H9 (cell line): ENCODE data around the gene MRPL48. TPM values are rescaled to one million over a fixed set of nuclear protein-coding genes. Genes with fewer than 3 reads are reported as not detected.

ENCODE experiments used
- DNase-seq: peaks from one replicate; pipeline ENCODE4 v3.0.0-alpha.2; 2017
- H2AFZ ChIP-seq: one replicate; pipeline ENCODE4 v1.6.1; 2013; ENCODE audit warnings: mild to moderate bottlenecking, low read length, control low read depth, moderate library complexity
- H2AK5ac ChIP-seq: 2 replicates; pipeline ENCODE4 v1.6.1; 2013; ENCODE audit warnings: low read length, control low read depth, mixed read lengths; ENCODE audit not compliant: insufficient read length
- H2BK120ac ChIP-seq: one replicate; pipeline ENCODE4 v1.6.1; 2013; ENCODE audit warnings: low read depth, mild to moderate bottlenecking, low read length, control low read depth, inconsistent platforms; ENCODE audit not compliant: poor library complexity, severe bottlenecking
- H2BK12ac ChIP-seq: 2 replicates; pipeline ENCODE4 v1.6.1; 2013; ENCODE audit warnings: low read length, control low read depth, mixed read lengths, low read depth; ENCODE audit not compliant: insufficient read length
- H2BK15ac ChIP-seq: 2 replicates; pipeline ENCODE4 v1.6.1; 2013; ENCODE audit warnings: low read depth, low read length, control low read depth
- H2BK20ac ChIP-seq: one replicate; pipeline ENCODE4 v1.6.1; 2013; ENCODE audit warnings: low read depth, mild to moderate bottlenecking, low read length, control low read depth, inconsistent platforms; ENCODE audit not compliant: poor library complexity, severe bottlenecking
- H2BK5ac ChIP-seq: 2 replicates; pipeline ENCODE4 v1.6.1; 2013; ENCODE audit warnings: low read length, control low read depth, mixed read lengths; ENCODE audit not compliant: insufficient read length
- H3K14ac ChIP-seq: 2 replicates; pipeline ENCODE4 v1.6.1; 2013; ENCODE audit warnings: low read length, control low read depth; ENCODE audit not compliant: insufficient read depth
- H3K18ac ChIP-seq: 2 replicates; pipeline ENCODE4 v1.6.1; 2013; ENCODE audit warnings: low read depth, mild to moderate bottlenecking, mixed read lengths, low read length, control low read depth; ENCODE audit not compliant: insufficient read length
- H3K23ac ChIP-seq: 2 replicates; pipeline ENCODE4 v1.6.1; 2013; ENCODE audit warnings: low read length, control low read depth, mixed read lengths, low read depth; ENCODE audit not compliant: insufficient read length
- H3K23me2 ChIP-seq: 2 replicates; pipeline ENCODE4 v1.6.1; 2013; ENCODE audit warnings: low read depth, mild to moderate bottlenecking, mixed read lengths, low read length, control low read depth; ENCODE audit not compliant: insufficient read length, poor library complexity, severe bottlenecking
- H3K27ac ChIP-seq: 2 replicates; pipeline ENCODE4 v1.5.1; 2013; ENCODE audit warnings: low read length, control low read depth, mixed read lengths, low read depth; ENCODE audit not compliant: insufficient read length
- H3K27me3 ChIP-seq: 2 replicates; pipeline ENCODE4 v1.6.1; 2013; ENCODE audit warnings: low read length, control low read depth, inconsistent platforms; ENCODE audit not compliant: insufficient read depth
- H3K4ac ChIP-seq: 2 replicates; pipeline ENCODE4 v1.6.1; 2013; ENCODE audit warnings: low read depth, mild to moderate bottlenecking, control low read depth, inconsistent platforms, low read length, moderate library complexity
- H3K4me1 ChIP-seq: 2 replicates; pipeline ENCODE4 v1.6.1; 2013; ENCODE audit warnings: low read length, control low read depth, inconsistent platforms; ENCODE audit not compliant: insufficient read depth
- H3K4me2 ChIP-seq: 2 replicates; pipeline ENCODE4 v1.6.1; 2013; ENCODE audit warnings: low read length, control low read depth, mixed read lengths; ENCODE audit not compliant: insufficient read length, insufficient read depth
- H3K56ac ChIP-seq: 2 replicates; pipeline ENCODE4 v1.6.1; 2013; ENCODE audit warnings: low read depth, mild to moderate bottlenecking, mixed read lengths, low read length, control low read depth; ENCODE audit not compliant: insufficient read length
- H3K79me1 ChIP-seq: 2 replicates; pipeline ENCODE4 v1.6.1; 2013; ENCODE audit warnings: low read depth, mild to moderate bottlenecking, moderate library complexity, low read length, control low read depth, inconsistent platforms; ENCODE audit not compliant: insufficient read depth, poor library complexity, severe bottlenecking
- H3K79me2 ChIP-seq: 2 replicates; pipeline ENCODE4 v1.6.1; 2013; ENCODE audit warnings: low read length, control low read depth, inconsistent platforms; ENCODE audit not compliant: insufficient read depth
- H3K9ac ChIP-seq: 2 replicates; pipeline ENCODE4 v1.6.1; 2013; ENCODE audit warnings: low read length, control low read depth, mixed read lengths; ENCODE audit not compliant: insufficient read length; ENCODE audit errors: extremely low read depth
- H3K9me3 ChIP-seq: one replicate; pipeline ENCODE4 v1.6.1; 2013; ENCODE audit warnings: low read depth, low read length, inconsistent platforms; ENCODE audit not compliant: control insufficient read depth
- H3T11ph ChIP-seq: one replicate; pipeline ENCODE4 v1.6.1; 2013; ENCODE audit warnings: mild to moderate bottlenecking, low read length, control low read depth, inconsistent platforms
- H4K20me1 ChIP-seq: one replicate; pipeline ENCODE4 v1.6.1; 2013; ENCODE audit not compliant: control insufficient read depth, insufficient read length, insufficient read depth
- H4K5ac ChIP-seq: 2 replicates; pipeline ENCODE4 v1.6.1; 2013; ENCODE audit warnings: low read depth, mild to moderate bottlenecking, mixed read lengths, low read length, control low read depth; ENCODE audit not compliant: insufficient read length
- H4K8ac ChIP-seq: replicated peaks from 2 replicates; pipeline ENCODE4 v1.6.1; 2013; ENCODE audit warnings: low read length, control low read depth, mixed read lengths, low read depth; ENCODE audit not compliant: insufficient read length
- H4K91ac ChIP-seq: 2 replicates; pipeline ENCODE4 v1.6.1; 2013; ENCODE audit warnings: low read depth, mild to moderate bottlenecking, moderate library complexity, mixed read lengths, low read length, control low read depth; ENCODE audit not compliant: insufficient read length
- H3K27ac Mint-ChIP-seq, 3 experiments: 2 replicates in 2 of 3; 3 replicates in 1 of 3; pipeline ENCODE4 v1.8.0; 2020 to 2021; ENCODE audit warnings: mixed read lengths in 3 of 3, mild to moderate bottlenecking in 1 of 3, moderate library complexity in 1 of 3
- H3K27me3 Mint-ChIP-seq: 2 replicates; pipeline ENCODE4 v1.8.0; 2021; ENCODE audit warnings: low read depth, mild to moderate bottlenecking, moderate library complexity, mixed read lengths
- H3K36me3 Mint-ChIP-seq, 3 experiments: 2 replicates in 2 of 3; 3 replicates in 1 of 3; pipeline ENCODE4 v1.8.0; 2020 to 2021; ENCODE audit warnings: low read depth in 3 of 3, mixed read lengths in 3 of 3; ENCODE audit not compliant: insufficient read depth in 1 of 3
- H3K4me1 Mint-ChIP-seq, 2 experiments: 2 replicates each; pipeline ENCODE4 v1.8.0; 2020; ENCODE audit warnings: mixed read lengths in 2 of 2
- H3K4me3 Mint-ChIP-seq, 2 experiments: 2 replicates in 1 of 2; 3 replicates in 1 of 2; pipeline ENCODE4 v1.8.0; 2020 to 2021; ENCODE audit warnings: mild to moderate bottlenecking in 2 of 2, mixed read lengths in 2 of 2, moderate library complexity in 1 of 2
- H3K9me3 Mint-ChIP-seq, 2 experiments: 2 replicates in 1 of 2; 3 replicates in 1 of 2; pipeline ENCODE4 v1.8.0; 2020; ENCODE audit warnings: mild to moderate bottlenecking in 2 of 2, mixed read lengths in 2 of 2, moderate library complexity in 1 of 2
- CTCF ChIP-seq: fragments of 200-600 bp; sonication (generic); conservative IDR thresholded peaks from 3 replicates; pipeline ENCODE4 v1.8.0; 2021; ENCODE audit warnings: antibody characterized with exemption, mild to moderate bottlenecking
- WGBS: extraction: QIAGEN DNeasy Blood & Tissue Kit; methylation state at CpG from one replicate; pipeline ENCODE4 v1.1.7; 2013; ENCODE audit warnings: missing lambda C conversion rate, low lambda C conversion rate, mixed read lengths; ENCODE audit not compliant: insufficient read length; ENCODE audit errors: extremely low coverage; 5-methylcytosine and 5-hydroxymethylcytosine counted together
- total RNA-seq: library from RNA; stranded (reverse); gene quantifications from 2 replicates; pipeline ENCODE4 v1.2.1, GENCODE V29; 2021

MRPL48 gene
- total RNA-seq, 1 experiment from 2014 or later: 36.4 TPM

DNA sequence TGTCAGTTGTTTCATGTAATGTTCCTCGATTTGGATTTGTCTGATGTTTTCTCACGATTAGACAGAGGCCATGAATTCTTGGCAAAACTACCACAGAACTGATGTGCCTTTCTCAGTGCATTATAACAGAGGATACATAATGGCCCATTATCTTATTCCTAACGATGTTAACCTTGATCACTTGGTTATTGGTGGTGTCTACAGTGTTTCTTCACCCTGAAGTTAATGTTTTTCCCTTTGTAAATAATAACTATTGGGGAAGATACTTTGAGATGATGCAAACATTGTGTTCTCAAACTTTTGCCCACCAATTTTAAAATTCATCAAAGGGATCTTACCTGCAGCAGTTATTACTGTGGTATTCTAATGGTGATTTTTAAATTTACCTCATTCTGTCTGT, 39.9 kb upstream of the MRPL48 start:
- Histone ChIP-seq H3K9me3 (no peaks in the 10 kb centered on the region), H3K23me2 (no peaks in the 10 kb centered on the region), H3T11ph (no peak overlapping the region), H3K56ac (no peak overlapping the region), H2AK5ac (no peak overlapping the region), H4K20me1 (no peaks in the 10 kb centered on the region), H2BK15ac (no peak overlapping the region), H3K9ac (no peak overlapping the region), H2BK12ac (no peak overlapping the region), H2AFZ (no peak overlapping the region), H4K8ac (no peak overlapping the region), H3K14ac (no peak overlapping the region), H3K27me3 (no peaks in the 10 kb centered on the region), H2BK5ac (no peak overlapping the region), H4K5ac (no peak overlapping the region), H3K27ac (no peak overlapping the region), H3K4me1 (no peaks in the 10 kb centered on the region), H3K79me1 (peaks cover 13% of the 10 kb centered on the region), H3K79me2 (peaks cover 19% of the 10 kb centered on the region; the same call in 1 of the 2 replicates), H3K4me2 (no peak overlapping the region), H2BK20ac (no peak overlapping the region), H4K91ac (no peak overlapping the region), H3K23ac (no peak overlapping the region), H3K4ac (no peak overlapping the region), H3K18ac (no peak overlapping the region), H2BK120ac (no peak overlapping the region)
- TF ChIP-seq CTCF: no peak
- H3K27me3 Mint-ChIP-seq: no peaks in the 10 kb centered on the region
- no CpG with 5 or more reads among the region's 3 CpGs for WGBS
- H3K27ac Mint-ChIP-seq: no peak overlapping the region; a peak in 3 of 7 replicates
- H3K4me1 Mint-ChIP-seq: peaks cover 3 to 4% of the 10 kb centered on the region in 2 experiments; a peak in 2 of 4 replicates
- no peaks in the 10 kb centered on the region for H3K9me3 Mint-ChIP-seq
- H3K36me3 Mint-ChIP-seq: peaks cover under 1 to 16% (median 3%) of the 10 kb centered on the region in 3 experiments; a peak in 4 of 7 replicates
- no peak for DNase-seq
- H3K4me3 Mint-ChIP-seq: no peak overlapping the region
